Activated CD8-positive, alpha-beta T cell treated with anti-CD3 and anti-CD28 coated beads for 36 hours (primary cell): Measurements from ENCODE around the gene CFAP410. TPM values are rescaled to one million over a fixed set of nuclear protein-coding genes. Genes with fewer than 3 reads are reported as not detected.

Experiments used
- ATAC-seq: fragments of 200-7000 bp; cut with Tn5 transposase; one replicate; pipeline ENCODE4 v1.10.0; 2021; ENCODE audit warnings: mild to moderate bottlenecking, moderate library complexity
- CTCF ChIA-PET: fragments of 350-600 bp; sonication (Branson Sonifier 250); formaldehyde crosslinking; loops from one replicate; lab custom pipeline; 2021; ENCODE audit warnings: antibody characterized with exemption; lab: Charles Lee
- POLR2A ChIA-PET: fragments of 350-600 bp; sonication (Branson Sonifier 250); formaldehyde crosslinking; loops from one replicate; lab custom pipeline; 2021; ENCODE audit warnings: antibody characterized with exemption; lab: Charles Lee
- DNase-seq: peaks from one replicate; pipeline ENCODE4 v3.0.0-alpha.2; 2020
- H3K27ac Mint-ChIP-seq: one replicate; pipeline ENCODE4 v1.8.0; 2021; ENCODE audit warnings: mild to moderate bottlenecking, mixed read lengths
- H3K27me3 Mint-ChIP-seq: one replicate; pipeline ENCODE4 v1.8.0; 2021; ENCODE audit warnings: mixed read lengths
- H3K36me3 Mint-ChIP-seq: one replicate; pipeline ENCODE4 v1.8.0; 2021; ENCODE audit warnings: low read depth, mixed read lengths
- H3K4me1 Mint-ChIP-seq: one replicate; pipeline ENCODE4 v1.8.0; 2021; ENCODE audit warnings: low read depth, mixed read lengths
- H3K4me3 Mint-ChIP-seq: one replicate; pipeline ENCODE4 v1.8.0; 2021; ENCODE audit warnings: mild to moderate bottlenecking, moderate library complexity, mixed read lengths
- H3K9me3 Mint-ChIP-seq: one replicate; pipeline ENCODE4 v1.8.0; 2021; ENCODE audit warnings: mixed read lengths
- CTCF ChIP-seq: fragments of 200-600 bp; IDR thresholded peaks from one replicate; pipeline ENCODE4 v1.8.0; 2022; ENCODE audit warnings: antibody characterized with exemption, mild to moderate bottlenecking
- intact Hi-C: fragments of 100-400 bp; cut with micrococcal nuclease; formaldehyde crosslinking; loops from one replicate; pipeline ENCODE4 v1.10.0; 2022
- total RNA-seq, 2 experiments: library from RNA; stranded (reverse); gene quantifications; one replicate each; pipeline ENCODE4 v1.2.3, GENCODE V29; 2021

Gene CFAP410
- total RNA-seq, 2 experiments from 2014 or later = 17.2 TPM

- TF ChIP-seq CTCF = no peak
- intact Hi-C loops = no loop called here
- no peaks in the 10 kb centered on the region for H3K9me3 Mint-ChIP-seq
- ChIA-PET POLR2A (interaction anchor here (0.9 to 2.0 kb wide), 4 partner anchors 13 to 23 kb away, joined by 3 to 11 read pairs (median 4); partner anchors contain the start of gene CFAP410), CTCF (no interaction called here)
- no peak for DNase-seq
- H3K4me3 Mint-ChIP-seq = no peak overlapping the region
- H3K27ac Mint-ChIP-seq = no peak overlapping the region
- H3K4me1 Mint-ChIP-seq = no peaks in the 10 kb centered on the region
- H3K27me3 Mint-ChIP-seq = no peaks in the 10 kb centered on the region
- peaks cover 9% of the 10 kb centered on the region for H3K36me3 Mint-ChIP-seq
- no peak for ATAC-seq
These were observed 23.4 kb downstream of the CFAP410 start for GRCh38 chr21:44315691-44316203.

- Mint-ChIP-seq H3K27me3 (no peaks in the 10 kb centered on the region), H3K27ac (no peak overlapping the region), H3K4me1 (no peaks in the 10 kb centered on the region), H3K4me3 (no peak overlapping the region), H3K9me3 (no peaks in the 10 kb centered on the region), H3K36me3 (peaks cover 9% of the 10 kb centered on the region)
- CTCF ChIA-PET = no interaction called here
- intact Hi-C loops = no loop called here
- DNase-seq (no peak), ATAC-seq (no peak)
- POLR2A ChIA-PET = interaction anchor here (1.1 to 2.0 kb wide), 4 partner anchors 12 to 19 kb away, joined by 3 to 11 read pairs (median 4); no protein-coding TSS in a partner anchor
- TF ChIP-seq CTCF = no peak
These were observed 24.6 kb downstream of the CFAP410 start for GRCh38 chr21:44314561-44314960.

GRCh38 chr21:44314128-44314527 is 25.1 kb downstream of the CFAP410 start:
- ChIA-PET CTCF (no interaction called here), POLR2A (interaction anchor here (1.1 kb wide), 1 partner anchor 17 kb away, joined by 4 read pairs; no protein-coding TSS in a partner anchor)
- no peak for TF ChIP-seq CTCF
- ATAC-seq = no peak
- no peaks in the 10 kb centered on the region for H3K4me1 Mint-ChIP-seq
- H3K27ac Mint-ChIP-seq = no peak overlapping the region
- no peaks in the 10 kb centered on the region for H3K9me3 Mint-ChIP-seq
- no peak overlapping the region for H3K4me3 Mint-ChIP-seq
- H3K27me3 Mint-ChIP-seq = no peaks in the 10 kb centered on the region
- H3K36me3 Mint-ChIP-seq = peaks cover 8% of the 10 kb centered on the region
- intact Hi-C loops = no loop called here
- DNase-seq = no peak

GRCh38 chr21:44313451-44313850 is 25.7 kb downstream of the CFAP410 start:
- DNase-seq = no peak
- intact Hi-C loops = no loop called here
- Mint-ChIP-seq H3K27ac (no peak overlapping the region), H3K4me1 (no peaks in the 10 kb centered on the region), H3K27me3 (no peaks in the 10 kb centered on the region), H3K9me3 (no peaks in the 10 kb centered on the region), H3K36me3 (peaks cover 8% of the 10 kb centered on the region), H3K4me3 (no peak overlapping the region)
- no peak for ATAC-seq
- TF ChIP-seq CTCF = no peak
- POLR2A ChIA-PET = interaction anchor here (1.1 kb wide), 1 partner anchor 15 kb away, joined by 4 read pairs; no protein-coding TSS in a partner anchor
- CTCF ChIA-PET = no interaction called here

GRCh38 chr21:44312716-44313115 is 26.5 kb downstream of the CFAP410 start:
- intact Hi-C loops = no loop called here
- ChIA-PET POLR2A (interaction anchor here (1.1 kb wide), 1 partner anchor 16 kb away, joined by 4 read pairs; no protein-coding TSS in a partner anchor), CTCF (no interaction called here)
- Mint-ChIP-seq H3K4me1 (peaks cover 2% of the 10 kb centered on the region), H3K36me3 (peaks cover 9% of the 10 kb centered on the region), H3K9me3 (no peaks in the 10 kb centered on the region), H3K4me3 (no peak overlapping the region), H3K27me3 (no peaks in the 10 kb centered on the region), H3K27ac (no peak overlapping the region)
- no peak for ATAC-seq
- no peak for TF ChIP-seq CTCF
- no peak for DNase-seq
